Right lobe of liver (tissue), 6 donors: ENCODE measurements around the gene PPARA. TPM values are rescaled to one million over a fixed set of nuclear protein-coding genes. Genes with fewer than 3 reads are reported as not detected.

Source experiments
- ATAC-seq, 4 donors: fragments of 200-7000 bp; cut with Tn5 transposase; one replicate each; pipeline ENCODE4 v1.9.1; 2020; ENCODE audit warnings: mild to moderate bottlenecking in 4 of 4, moderate library complexity in 4 of 4
- DNase-seq, 3 donors: peaks; one replicate each; pipeline ENCODE4 v3.0.0-alpha.2; 2020
- H3K27ac ChIP-seq, 3 donors: fragments of 200-600 bp; one replicate each; pipeline ENCODE4 v1.8.0; 2022
- H3K27me3 ChIP-seq, 2 donors: fragments of 200-600 bp; one replicate each; pipeline ENCODE4 v1.8.0; 2022
- H3K36me3 ChIP-seq, 4 donors: fragments of 200-600 bp; sonication (generic) in 1 of 4; one replicate each; pipeline versions ENCODE4 v1.5.1 to v1.8.0; 2017 to 2022; ENCODE audit warnings: control low read depth in 1 of 4
- H3K4me1 ChIP-seq, 4 donors: fragments of 200-600 bp; sonication (generic) in 1 of 4; one replicate each; pipeline versions ENCODE4 v1.5.1 to v1.8.0; 2017 to 2022; ENCODE audit warnings: control low read depth in 1 of 4
- H3K4me3 ChIP-seq, 3 donors: fragments of 200-600 bp; one replicate each; pipeline ENCODE4 v1.8.0; 2022
- H3K9me3 ChIP-seq, 4 donors: fragments of 200-600 bp; sonication (generic) in 1 of 4; one replicate each; pipeline versions ENCODE4 v1.5.1 to v1.8.0; 2017 to 2022; ENCODE audit warnings: control low read depth in 1 of 4
- POLR2A ChIP-seq: fragments of 450-650 bp; IDR thresholded peaks from one replicate; pipeline ENCODE4 v1.6.1; 2017; ENCODE audit warnings: antibody characterized with exemption, mild to moderate bottlenecking
- WGBS: methylation state at CpG from one replicate; pipeline ENCODE4 v1.1.6; 2018; ENCODE audit warnings: low coverage, low lambda C conversion rate; ENCODE audit not compliant: insufficient coverage; ENCODE audit errors: missing lambda C conversion rate; 5-methylcytosine and 5-hydroxymethylcytosine counted together
- intact Hi-C, 2 donors: fragments of 100-400 bp; cut with DNase I; formaldehyde crosslinking; loops; one replicate each; pipeline versions ENCODE4 v1.11.2 to v1.14.1; 2022
- total RNA-seq, 6 experiments: library from RNA; depleted of rRNA in 2 of 6; stranded (reverse); fragments of >200 nt in 2 of 6; fragmentation: NEBNext Ultra II Directional in 3 of 6; extraction: Animal tissue kit (Norgen Biotek cat#: 25700) in 3 of 6; gene quantifications; one replicate each; pipeline versions ENCODE4 v1.1.0 to v1.2.4, GENCODE V29; 2016 to 2023
- TF ChIP-seq, protein P1 (sequence below), 4 donors: fragments of 200-600 bp in 3 of 4; fragments of 450-650 bp in 1 of 4; IDR thresholded peaks; one replicate each; pipeline versions ENCODE4 v1.5.1 to v1.8.0; 2016 to 2022; ENCODE audit warnings: antibody characterized with exemption in 4 of 4, mild to moderate bottlenecking in 2 of 4
- donor health status: DM: no; HTN: yes; CAD: no.
- donor health status: DM: no; HTN: no; CAD: no.
- donor health status: DM: no; HTN: no; CAD: no.
- donor health status: DM: no; HTN: yes; CAD: no.
- donor health status: DM: no; HTN: yes; CAD: no.

The PPARA gene
- total RNA-seq, 6 experiments from 2014 or later: 64.4 to 152 (median 95.1) TPM

DNA sequence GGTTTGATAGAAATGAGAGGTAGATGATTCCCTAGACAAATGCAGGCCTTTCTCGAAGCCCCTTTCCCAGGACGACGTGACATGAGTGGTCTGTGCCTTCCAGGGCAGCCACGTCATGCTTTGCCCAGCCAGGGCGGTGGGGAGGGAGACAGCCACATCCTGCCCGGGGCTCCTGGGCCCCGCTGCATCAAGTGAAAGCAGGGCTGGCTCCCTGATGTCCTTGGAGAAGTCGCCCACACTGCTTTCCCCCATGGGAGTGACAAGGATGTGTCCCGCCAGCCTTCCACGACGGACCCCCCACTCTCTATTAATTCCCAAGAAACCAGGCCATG, 13.2 kb downstream of the PPARA start:
- TF ChIP-seq, protein P1, sequence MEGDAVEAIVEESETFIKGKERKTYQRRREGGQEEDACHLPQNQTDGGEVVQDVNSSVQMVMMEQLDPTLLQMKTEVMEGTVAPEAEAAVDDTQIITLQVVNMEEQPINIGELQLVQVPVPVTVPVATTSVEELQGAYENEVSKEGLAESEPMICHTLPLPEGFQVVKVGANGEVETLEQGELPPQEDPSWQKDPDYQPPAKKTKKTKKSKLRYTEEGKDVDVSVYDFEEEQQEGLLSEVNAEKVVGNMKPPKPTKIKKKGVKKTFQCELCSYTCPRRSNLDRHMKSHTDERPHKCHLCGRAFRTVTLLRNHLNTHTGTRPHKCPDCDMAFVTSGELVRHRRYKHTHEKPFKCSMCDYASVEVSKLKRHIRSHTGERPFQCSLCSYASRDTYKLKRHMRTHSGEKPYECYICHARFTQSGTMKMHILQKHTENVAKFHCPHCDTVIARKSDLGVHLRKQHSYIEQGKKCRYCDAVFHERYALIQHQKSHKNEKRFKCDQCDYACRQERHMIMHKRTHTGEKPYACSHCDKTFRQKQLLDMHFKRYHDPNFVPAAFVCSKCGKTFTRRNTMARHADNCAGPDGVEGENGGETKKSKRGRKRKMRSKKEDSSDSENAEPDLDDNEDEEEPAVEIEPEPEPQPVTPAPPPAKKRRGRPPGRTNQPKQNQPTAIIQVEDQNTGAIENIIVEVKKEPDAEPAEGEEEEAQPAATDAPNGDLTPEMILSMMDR (IDR thresholded peaks at IDR 0.05): no peak
- no peak for TF ChIP-seq POLR2A
- intact Hi-C loops: no loop called here
- H3K36me3 ChIP-seq: peaks cover 0 to 6% (median 2%) of the 10 kb centered on the region in 4 donors
- H3K4me1 ChIP-seq: peaks cover 0 to 82% (median 36%) of the 10 kb centered on the region in 4 donors
- DNase-seq (peak in 1 of 3 donors; percentile 47), ATAC-seq (no peak)
- WGBS: no CpG with 5 or more reads among the region's 11 CpGs
- H3K27ac ChIP-seq: peak overlapping the region in 2 of 3 donors; percentile 19 to 60
- no peaks in the 10 kb centered on the region for H3K9me3 ChIP-seq
- H3K4me3 ChIP-seq: no peak overlapping the region
- H3K27me3 ChIP-seq: no peaks in the 10 kb centered on the region

DNA sequence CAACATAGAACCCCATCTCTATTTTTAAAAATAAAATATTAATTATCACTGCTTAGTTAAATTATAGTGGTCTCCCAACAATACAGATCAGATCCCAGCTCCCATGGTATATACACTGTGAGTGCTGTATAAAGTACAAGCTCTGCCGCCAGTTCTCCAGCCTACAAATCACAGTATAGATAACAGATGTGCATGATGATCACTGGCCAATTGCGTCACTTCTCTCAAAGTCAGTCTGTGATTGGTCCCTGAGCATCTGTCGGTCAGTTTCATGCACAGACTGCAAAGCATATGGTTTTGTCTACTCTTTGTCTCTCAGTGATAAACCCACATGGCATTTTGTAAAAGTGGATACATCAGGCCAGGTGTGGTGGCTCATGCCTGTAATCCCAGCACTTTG, 15.7 kb downstream of the PPARA start:
- Histone ChIP-seq H3K4me3 (no peak overlapping the region), H3K9me3 (no peaks in the 10 kb centered on the region), H3K27me3 (no peaks in the 10 kb centered on the region), H3K27ac (no peak overlapping the region), H3K36me3 (peaks cover 0 to 6% (median 2%) of the 10 kb centered on the region in 4 donors), H3K4me1 (peaks cover 0 to 69% (median 25%) of the 10 kb centered on the region in 4 donors)
- 89% methylated on average over 3 of the region's 3 CpGs for WGBS
- intact Hi-C loops: no loop called here
- no peak for TF ChIP-seq POLR2A
- TF ChIP-seq, protein P1 (IDR thresholded peaks at IDR 0.05): no peak
- no peak for ATAC-seq
- DNase-seq: no peak

DNA sequence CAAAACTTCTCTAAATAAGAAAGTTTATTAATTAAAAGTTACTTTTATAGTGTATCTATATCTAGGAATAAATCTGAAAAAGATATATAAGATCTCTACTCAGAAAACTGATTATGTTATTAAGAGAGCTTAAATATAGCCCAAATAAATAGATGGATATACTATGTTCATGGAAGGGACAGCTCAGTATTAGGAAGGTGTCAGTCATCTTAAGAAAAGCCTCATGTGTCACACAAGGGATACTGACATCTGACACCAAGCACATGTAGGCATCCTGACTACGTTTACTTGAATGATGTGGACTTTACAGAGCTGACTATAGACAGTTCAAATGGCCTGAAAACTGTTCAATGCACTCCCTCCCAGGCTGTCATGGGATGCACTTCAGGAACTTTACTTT, 19.3 kb downstream of the PPARA start:
- Histone ChIP-seq H3K27ac (peak overlapping the region in 1 of 3 donors; percentile 76), H3K4me3 (no peak overlapping the region), H3K27me3 (no peaks in the 10 kb centered on the region), H3K36me3 (no peaks in the 10 kb centered on the region), H3K4me1 (peaks cover 0 to 56% (median 17%) of the 10 kb centered on the region in 4 donors), H3K9me3 (no peaks in the 10 kb centered on the region)
- TF ChIP-seq POLR2A: no peak
- 40% methylated on average over 1 of the region's 1 CpG for WGBS
- intact Hi-C loops: no loop called here
- DNase-seq (no peak), ATAC-seq (no peak)

DNA sequence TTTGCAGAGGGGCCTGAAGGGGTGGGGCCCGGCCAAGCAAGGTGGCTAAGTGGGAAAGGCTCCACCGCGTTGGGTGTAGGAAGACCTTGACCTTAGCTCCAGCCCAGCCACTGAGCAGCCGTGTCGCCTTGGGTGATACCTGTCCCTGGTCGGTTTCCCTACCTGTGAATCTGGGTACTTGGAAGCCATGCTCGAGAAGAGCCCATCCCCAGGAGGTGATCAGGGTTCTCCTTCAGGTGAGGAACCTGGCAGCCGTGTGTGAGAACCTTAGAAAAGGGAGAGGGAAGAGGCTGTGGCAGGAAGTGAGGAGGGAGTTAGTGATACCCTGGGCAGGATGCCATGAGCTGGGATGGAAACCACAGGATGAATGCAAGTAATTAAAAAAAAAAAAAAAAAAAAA, 21.6 kb downstream of the PPARA start:
- intact Hi-C loops: no loop called here
- Histone ChIP-seq H3K36me3 (peaks cover 0 to 14% (median under 1%) of the 10 kb centered on the region in 4 donors), H3K4me1 (peaks cover 0 to 57% (median 14%) of the 10 kb centered on the region in 4 donors), H3K27ac (peak overlapping the region; percentile 12 to 76 (median 19)), H3K4me3 (peak overlapping the region in 2 of 3 donors; percentile 36 to 57), H3K27me3 (no peaks in the 10 kb centered on the region), H3K9me3 (no peaks in the 10 kb centered on the region)
- TF ChIP-seq, protein P1 (IDR thresholded peaks at IDR 0.05): no peak
- TF ChIP-seq POLR2A: no peak
- DNase-seq: no peak
- ATAC-seq: peak; percentile 11 to 64 (median 43)
- 25% methylated on average over 1 of the region's 8 CpGs for WGBS

DNA sequence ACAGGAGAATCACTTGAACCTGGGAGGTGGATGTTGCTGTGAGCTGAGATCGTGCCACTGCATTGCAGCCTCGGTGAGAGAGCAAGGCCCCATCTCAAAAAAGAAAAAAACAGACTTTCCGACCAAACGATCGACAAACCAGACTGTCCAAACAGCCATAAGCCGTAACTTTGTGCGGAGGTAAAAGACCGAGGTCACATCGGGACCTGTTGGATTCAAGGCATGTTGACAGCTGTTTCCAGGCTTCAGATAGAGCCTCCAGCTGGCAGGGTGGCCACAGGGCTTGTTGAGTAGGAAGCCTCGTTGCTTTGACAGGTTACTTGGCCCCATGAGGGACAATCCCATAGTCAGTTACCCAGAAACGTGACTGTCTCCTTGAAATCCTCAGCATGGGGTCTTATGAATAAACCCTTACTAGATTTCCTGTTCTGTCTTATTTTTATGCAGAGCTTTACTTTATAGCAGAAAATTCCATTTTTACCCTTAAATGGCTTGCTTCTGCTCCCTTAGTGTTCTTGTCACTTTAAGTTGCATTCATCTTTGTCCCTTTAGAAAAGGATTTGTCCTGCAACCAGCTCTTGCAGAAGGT, 22.3 kb downstream of the PPARA start:
- Histone ChIP-seq H3K9me3 (no peaks in the 10 kb centered on the region), H3K27me3 (no peaks in the 10 kb centered on the region), H3K4me3 (peak overlapping the region in 2 of 3 donors; percentile 36 to 57), H3K4me1 (peaks cover 0 to 53% (median 11%) of the 10 kb centered on the region in 4 donors), H3K27ac (peak overlapping the region in 2 of 3 donors; percentile 19 to 76), H3K36me3 (peaks cover 0 to 17% (median under 1%) of the 10 kb centered on the region in 4 donors)
- peak; percentile 22 to 65 (median 56) for ATAC-seq
- peak in 2 of 3 donors; percentile 72 to 78 for DNase-seq
- intact Hi-C loops: no loop called here
- TF ChIP-seq, protein P1 (IDR thresholded peaks at IDR 0.05): no peak
- TF ChIP-seq POLR2A: no peak
- whole genome bisulfite sequencing: 51% methylated on average over 7 of the region's 11 CpGs
